ENCODE data around the gene SETDB2.

The SETDB2 gene

DNA sequence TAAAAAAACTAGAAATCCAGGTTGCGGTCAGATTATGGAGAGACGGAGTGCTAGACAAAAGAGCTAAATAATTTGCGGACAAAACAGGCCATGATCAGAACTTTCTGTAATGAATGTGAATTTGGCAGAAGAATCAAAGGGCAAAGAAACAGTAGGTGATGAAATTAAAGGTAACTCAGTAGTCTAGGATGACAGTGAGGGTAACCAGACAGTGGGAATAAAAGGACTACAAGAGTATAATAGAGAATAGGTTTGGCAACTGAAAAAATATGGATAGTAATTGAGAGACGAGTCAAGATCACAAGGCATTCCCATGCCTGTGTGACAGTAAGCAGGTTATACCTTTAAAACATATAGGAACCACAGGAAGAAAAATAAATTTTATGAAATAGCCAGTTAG, 36.1 kb upstream of the SETDB2 start:
- Histone ChIP-seq H3K9ac (ENCODE audit: low read depth in 1 of 2, low read length in 2 of 2) (no peak overlapping the region), H3K9me3 (ENCODE audit: control insufficient read depth in 2 of 2, low read length in 2 of 2) (no peaks in the 10 kb centered on the region), H3K4me1 (ENCODE audit: control insufficient read depth in 2 of 2, insufficient read depth in 2 of 2, low read length in 2 of 2) (no peaks in the 10 kb centered on the region), H3K36me3 (ENCODE audit: control insufficient read depth in 2 of 2, insufficient read depth in 2 of 2, low read length in 2 of 2) (no peaks in the 10 kb centered on the region), H3K27ac (ENCODE audit: low read depth in 2 of 2, low read length in 2 of 2) (no peak overlapping the region), H3K4me3 (ENCODE audit: low read length in 2 of 2) (no peak overlapping the region), H3K27me3 (ENCODE audit: control insufficient read depth in 2 of 2, insufficient read depth in 2 of 2, low read length in 2 of 2) (no peaks in the 10 kb centered on the region)

DNA sequence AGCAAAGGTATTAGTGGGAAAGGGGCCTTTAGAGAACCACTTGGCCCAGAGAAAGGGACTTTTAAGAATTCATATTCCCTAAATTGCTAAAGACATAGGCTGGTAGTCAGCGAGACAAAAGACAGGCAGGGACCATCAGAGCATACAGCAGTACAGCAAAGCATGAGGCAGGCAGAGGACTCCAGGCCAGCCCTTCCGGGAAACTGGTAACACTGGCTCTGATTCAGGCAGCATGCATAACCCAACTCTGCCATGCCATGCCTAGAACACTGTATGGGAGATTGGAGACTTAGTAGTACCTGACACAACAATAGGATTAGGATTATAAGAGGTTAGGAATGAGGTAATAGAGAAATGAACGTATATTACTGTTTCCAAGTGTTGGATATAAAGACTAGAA, 35.1 kb upstream of the SETDB2 start:
- Histone ChIP-seq H3K4me1 (ENCODE audit: control insufficient read depth in 2 of 2, insufficient read depth in 2 of 2, low read length in 2 of 2) (no peaks in the 10 kb centered on the region), H3K27me3 (ENCODE audit: control insufficient read depth in 2 of 2, insufficient read depth in 2 of 2, low read length in 2 of 2) (no peaks in the 10 kb centered on the region), H3K36me3 (ENCODE audit: control insufficient read depth in 2 of 2, insufficient read depth in 2 of 2, low read length in 2 of 2) (no peaks in the 10 kb centered on the region), H3K27ac (ENCODE audit: low read depth in 2 of 2, low read length in 2 of 2) (no peak overlapping the region), H3K9ac (ENCODE audit: low read depth in 1 of 2, low read length in 2 of 2) (no peak overlapping the region), H3K9me3 (ENCODE audit: control insufficient read depth in 2 of 2, low read length in 2 of 2) (no peaks in the 10 kb centered on the region), H3K4me3 (ENCODE audit: low read length in 2 of 2) (no peak overlapping the region)

DNA sequence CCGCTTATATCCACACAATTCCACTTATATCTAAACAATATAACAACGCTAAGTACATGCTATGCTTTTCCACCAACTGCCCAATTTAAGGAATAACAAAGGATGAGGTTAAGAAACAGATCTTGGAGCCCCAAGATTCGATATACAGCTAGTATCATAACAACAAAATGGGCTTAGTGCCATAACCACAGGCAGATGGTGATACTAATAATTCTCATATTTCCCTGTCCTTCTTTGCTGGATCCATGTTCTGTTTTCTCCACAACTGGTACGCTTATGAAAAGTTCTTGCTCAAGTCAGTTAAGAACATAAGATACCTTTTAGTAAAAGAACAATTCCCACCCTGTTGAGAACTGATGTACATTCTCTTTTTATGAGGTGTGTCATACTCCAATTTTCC, 34.1 kb upstream of the SETDB2 start:
- no peaks in the 10 kb centered on the region for H3K9me3 ChIP-seq (ENCODE audit: control insufficient read depth in 2 of 2, low read length in 2 of 2)
- H3K36me3 ChIP-seq (ENCODE audit: control insufficient read depth in 2 of 2, insufficient read depth in 2 of 2, low read length in 2 of 2) = no peaks in the 10 kb centered on the region
- no peaks in the 10 kb centered on the region for H3K27me3 ChIP-seq (ENCODE audit: control insufficient read depth in 2 of 2, insufficient read depth in 2 of 2, low read length in 2 of 2)
- no peak overlapping the region for H3K4me3 ChIP-seq (ENCODE audit: low read length in 2 of 2)
- no peaks in the 10 kb centered on the region for H3K4me1 ChIP-seq (ENCODE audit: control insufficient read depth in 2 of 2, insufficient read depth in 2 of 2, low read length in 2 of 2)
- no peak overlapping the region for H3K9ac ChIP-seq (ENCODE audit: low read depth in 1 of 2, low read length in 2 of 2)
- H3K27ac ChIP-seq (ENCODE audit: low read depth in 2 of 2, low read length in 2 of 2) = no peak overlapping the region

DNA sequence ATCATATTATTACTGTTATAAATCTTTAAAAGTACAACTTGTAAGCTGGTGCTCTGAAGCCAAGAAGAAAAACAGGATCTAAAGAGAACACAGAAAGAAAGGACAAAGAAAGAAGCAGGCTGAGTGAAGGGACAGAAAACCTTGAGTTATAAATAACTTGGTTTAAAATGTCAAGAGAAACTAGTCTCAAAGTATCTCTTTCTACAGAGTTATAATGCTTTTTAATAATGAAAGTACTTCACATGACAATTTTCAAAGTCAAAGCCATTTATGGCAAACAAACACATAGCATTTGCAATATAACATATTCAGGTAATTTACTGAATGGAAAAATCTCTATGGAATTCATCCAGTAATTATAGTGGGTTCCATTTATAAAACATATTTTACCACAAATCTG, 33.6 kb upstream of the SETDB2 start:
- Histone ChIP-seq H3K27ac (ENCODE audit: low read depth in 2 of 2, low read length in 2 of 2) (no peak overlapping the region), H3K9me3 (ENCODE audit: control insufficient read depth in 2 of 2, low read length in 2 of 2) (no peaks in the 10 kb centered on the region), H3K36me3 (ENCODE audit: control insufficient read depth in 2 of 2, insufficient read depth in 2 of 2, low read length in 2 of 2) (no peaks in the 10 kb centered on the region), H3K27me3 (ENCODE audit: control insufficient read depth in 2 of 2, insufficient read depth in 2 of 2, low read length in 2 of 2) (no peaks in the 10 kb centered on the region), H3K4me1 (ENCODE audit: control insufficient read depth in 2 of 2, insufficient read depth in 2 of 2, low read length in 2 of 2) (no peaks in the 10 kb centered on the region), H3K9ac (ENCODE audit: low read depth in 1 of 2, low read length in 2 of 2) (no peak overlapping the region), H3K4me3 (ENCODE audit: low read length in 2 of 2) (no peak overlapping the region)

DNA sequence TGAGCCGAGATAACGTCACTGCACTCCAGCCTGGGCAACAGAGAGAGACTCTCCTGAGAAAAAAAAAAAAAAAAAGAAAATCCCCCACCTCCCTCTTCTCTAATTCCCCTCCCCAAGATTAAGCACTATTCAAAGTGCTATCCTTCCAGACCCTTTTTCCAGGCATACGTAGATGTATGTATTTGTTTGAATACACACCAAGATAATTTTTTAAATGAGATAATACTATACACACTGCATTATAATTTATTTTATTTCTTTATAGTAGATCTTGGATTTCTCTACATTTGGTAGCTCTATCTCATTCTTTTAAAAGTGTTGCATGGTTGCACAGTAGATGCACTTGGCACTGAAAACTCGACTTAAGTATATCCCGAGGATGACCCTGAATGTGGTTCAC, 32.7 kb upstream of the SETDB2 start:
- Histone ChIP-seq H3K4me3 (ENCODE audit: low read length in 2 of 2) (no peak overlapping the region), H3K9ac (ENCODE audit: low read depth in 1 of 2, low read length in 2 of 2) (no peak overlapping the region), H3K36me3 (ENCODE audit: control insufficient read depth in 2 of 2, insufficient read depth in 2 of 2, low read length in 2 of 2) (no peaks in the 10 kb centered on the region), H3K27me3 (ENCODE audit: control insufficient read depth in 2 of 2, insufficient read depth in 2 of 2, low read length in 2 of 2) (no peaks in the 10 kb centered on the region), H3K9me3 (ENCODE audit: control insufficient read depth in 2 of 2, low read length in 2 of 2) (no peaks in the 10 kb centered on the region), H3K27ac (ENCODE audit: low read depth in 2 of 2, low read length in 2 of 2) (no peak overlapping the region), H3K4me1 (ENCODE audit: control insufficient read depth in 2 of 2, insufficient read depth in 2 of 2, low read length in 2 of 2) (no peaks in the 10 kb centered on the region)

DNA sequence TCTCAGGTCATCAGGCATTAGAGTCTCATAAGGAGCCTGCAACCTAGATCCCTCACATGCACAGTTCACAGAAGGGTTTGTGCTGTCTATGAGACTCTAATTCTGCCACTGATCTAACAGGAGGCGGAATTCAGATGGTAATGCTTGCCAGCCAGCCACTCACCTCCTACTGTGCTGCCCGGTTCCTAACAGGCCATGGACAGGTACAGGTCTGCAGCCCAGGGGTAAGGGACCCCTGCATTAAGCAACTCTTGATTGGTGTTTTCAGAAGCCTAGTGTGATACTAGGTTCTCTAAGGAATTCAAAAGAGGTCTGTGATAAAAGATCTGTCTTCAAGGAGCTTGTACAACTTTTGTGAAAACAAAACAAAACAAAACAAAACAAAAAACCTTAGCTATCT, 31.3 kb upstream of the SETDB2 start:
- no peak overlapping the region for H3K9ac ChIP-seq (ENCODE audit: low read depth in 1 of 2, low read length in 2 of 2)

DNA sequence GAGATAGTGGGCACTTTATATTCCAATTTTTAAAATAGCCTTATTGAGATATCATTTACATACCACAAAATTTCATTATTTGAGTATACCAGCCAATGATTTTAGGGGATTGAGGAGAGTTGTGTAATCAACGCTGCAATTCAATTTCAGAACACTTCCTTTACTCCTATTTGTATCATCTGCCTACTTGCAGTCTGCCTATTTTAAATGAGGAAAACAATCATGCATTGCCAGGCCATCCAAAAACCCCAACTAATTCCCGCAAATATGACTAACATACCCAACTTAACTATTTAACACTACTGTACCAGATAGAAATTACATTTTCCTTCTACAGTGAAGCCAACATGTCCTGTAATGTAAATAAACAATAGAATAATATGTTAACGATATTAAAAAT, 26.9 kb upstream of the SETDB2 start:
- no peaks in the 10 kb centered on the region for H3K36me3 ChIP-seq (ENCODE audit: control insufficient read depth in 2 of 2, insufficient read depth in 2 of 2, low read length in 2 of 2)
- H3K27ac ChIP-seq (ENCODE audit: low read depth in 2 of 2, low read length in 2 of 2) = no peak overlapping the region
- H3K9me3 ChIP-seq (ENCODE audit: control insufficient read depth in 2 of 2, low read length in 2 of 2) = no peaks in the 10 kb centered on the region
- no peaks in the 10 kb centered on the region for H3K27me3 ChIP-seq (ENCODE audit: control insufficient read depth in 2 of 2, insufficient read depth in 2 of 2, low read length in 2 of 2)
- no peak overlapping the region for H3K4me3 ChIP-seq (ENCODE audit: low read length in 2 of 2)
- no peaks in the 10 kb centered on the region for H3K4me1 ChIP-seq (ENCODE audit: control insufficient read depth in 2 of 2, insufficient read depth in 2 of 2, low read length in 2 of 2)
- no peak overlapping the region for H3K9ac ChIP-seq (ENCODE audit: low read depth in 1 of 2, low read length in 2 of 2)

More for the DNA sequence above, 31.3 kb upstream of the SETDB2 start:
- Histone ChIP-seq H3K4me3 (ENCODE audit: low read length in 2 of 2) (no peak overlapping the region), H3K9me3 (ENCODE audit: control insufficient read depth in 2 of 2, low read length in 2 of 2) (no peaks in the 10 kb centered on the region), H3K27me3 (ENCODE audit: control insufficient read depth in 2 of 2, insufficient read depth in 2 of 2, low read length in 2 of 2) (no peaks in the 10 kb centered on the region), H3K4me1 (ENCODE audit: control insufficient read depth in 2 of 2, insufficient read depth in 2 of 2, low read length in 2 of 2) (no peaks in the 10 kb centered on the region), H3K27ac (ENCODE audit: low read depth in 2 of 2, low read length in 2 of 2) (no peak overlapping the region), H3K36me3 (ENCODE audit: control insufficient read depth in 2 of 2, insufficient read depth in 2 of 2, low read length in 2 of 2) (no peaks in the 10 kb centered on the region)

DNA sequence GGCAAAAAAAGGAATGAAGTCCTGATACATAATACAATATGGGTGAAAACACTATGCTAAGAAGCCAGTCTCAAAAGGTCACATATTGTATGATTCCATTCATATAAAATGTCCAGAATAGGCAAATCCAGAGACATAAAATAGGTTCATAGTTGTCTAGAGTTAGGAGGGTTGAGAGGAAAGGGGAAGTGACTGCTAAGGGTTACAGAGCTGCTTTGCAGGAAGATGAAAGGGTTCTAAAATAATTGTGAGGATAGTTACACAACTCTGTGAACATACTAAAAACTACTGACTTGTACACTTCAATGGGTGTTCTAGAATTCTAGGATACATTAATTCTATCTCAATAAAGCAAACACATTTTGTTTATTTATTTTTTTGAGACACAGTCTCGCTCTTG, 25.9 kb upstream of the SETDB2 start:
- H3K9ac ChIP-seq (ENCODE audit: low read depth in 1 of 2, low read length in 2 of 2) = no peak overlapping the region
- no peak overlapping the region for H3K4me3 ChIP-seq (ENCODE audit: low read length in 2 of 2)
- no peaks in the 10 kb centered on the region for H3K4me1 ChIP-seq (ENCODE audit: control insufficient read depth in 2 of 2, insufficient read depth in 2 of 2, low read length in 2 of 2)
- H3K27ac ChIP-seq (ENCODE audit: low read depth in 2 of 2, low read length in 2 of 2) = no peak overlapping the region
- no peaks in the 10 kb centered on the region for H3K36me3 ChIP-seq (ENCODE audit: control insufficient read depth in 2 of 2, insufficient read depth in 2 of 2, low read length in 2 of 2)
- H3K9me3 ChIP-seq (ENCODE audit: control insufficient read depth in 2 of 2, low read length in 2 of 2) = no peaks in the 10 kb centered on the region
- H3K27me3 ChIP-seq (ENCODE audit: control insufficient read depth in 2 of 2, insufficient read depth in 2 of 2, low read length in 2 of 2) = no peaks in the 10 kb centered on the region

DNA sequence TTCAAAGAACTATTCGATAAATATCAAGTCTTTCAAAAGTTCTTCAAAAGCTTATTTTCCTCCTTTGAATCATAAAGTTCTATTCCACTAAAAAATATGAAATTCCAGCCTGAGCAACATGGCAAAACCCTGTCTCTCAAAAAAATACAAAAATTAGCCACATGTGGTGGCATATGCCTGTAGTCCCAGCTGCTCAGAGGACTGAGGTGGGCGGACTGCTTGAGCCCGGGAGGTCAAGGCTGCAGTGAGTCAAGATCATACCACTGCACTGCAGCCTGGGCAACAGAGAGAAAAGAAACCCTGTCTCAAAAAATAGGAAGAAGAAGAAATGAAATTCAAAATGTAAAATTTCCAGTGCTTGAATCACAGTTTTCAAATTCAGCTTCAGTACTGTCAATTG, 24.8 kb upstream of the SETDB2 start:
- no peaks in the 10 kb centered on the region for H3K4me1 ChIP-seq (ENCODE audit: control insufficient read depth in 2 of 2, insufficient read depth in 2 of 2, low read length in 2 of 2)
- H3K4me3 ChIP-seq (ENCODE audit: low read length in 2 of 2) = no peak overlapping the region

DNA sequence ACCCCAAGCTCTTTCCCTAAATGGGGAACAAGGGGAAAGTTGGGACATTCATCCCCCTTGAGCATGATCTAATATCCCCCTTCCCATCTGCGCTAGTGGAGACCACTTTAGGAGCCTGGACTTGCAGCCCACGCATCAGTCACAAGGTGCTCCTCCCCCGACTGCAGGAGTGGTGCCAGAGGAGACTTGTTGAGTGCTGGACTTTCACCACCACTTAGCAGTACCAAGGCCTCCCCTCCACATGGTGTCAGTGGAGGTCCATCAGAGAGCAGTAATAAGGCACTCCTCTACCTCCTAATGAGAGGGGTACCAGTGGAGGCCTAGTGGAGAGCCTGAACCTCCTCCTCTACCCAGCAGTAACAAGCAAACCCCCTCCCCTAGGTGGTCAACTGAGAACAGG, 22.7 kb upstream of the SETDB2 start:
- Histone ChIP-seq H3K9me3 (ENCODE audit: control insufficient read depth in 2 of 2, low read length in 2 of 2) (no peaks in the 10 kb centered on the region), H3K4me3 (ENCODE audit: low read length in 2 of 2) (no peak overlapping the region), H3K27ac (ENCODE audit: low read depth in 2 of 2, low read length in 2 of 2) (no peak overlapping the region), H3K4me1 (ENCODE audit: control insufficient read depth in 2 of 2, insufficient read depth in 2 of 2, low read length in 2 of 2) (no peaks in the 10 kb centered on the region), H3K9ac (ENCODE audit: low read depth in 1 of 2, low read length in 2 of 2) (no peak overlapping the region), H3K27me3 (ENCODE audit: control insufficient read depth in 2 of 2, insufficient read depth in 2 of 2, low read length in 2 of 2) (no peaks in the 10 kb centered on the region), H3K36me3 (ENCODE audit: control insufficient read depth in 2 of 2, insufficient read depth in 2 of 2, low read length in 2 of 2) (no peaks in the 10 kb centered on the region)

More for the DNA sequence above, 24.8 kb upstream of the SETDB2 start:
- no peak overlapping the region for H3K9ac ChIP-seq (ENCODE audit: low read depth in 1 of 2, low read length in 2 of 2)
- H3K36me3 ChIP-seq (ENCODE audit: control insufficient read depth in 2 of 2, insufficient read depth in 2 of 2, low read length in 2 of 2) = no peaks in the 10 kb centered on the region
- no peak overlapping the region for H3K27ac ChIP-seq (ENCODE audit: low read depth in 2 of 2, low read length in 2 of 2)
- H3K9me3 ChIP-seq (ENCODE audit: control insufficient read depth in 2 of 2, low read length in 2 of 2) = no peaks in the 10 kb centered on the region
- no peaks in the 10 kb centered on the region for H3K27me3 ChIP-seq (ENCODE audit: control insufficient read depth in 2 of 2, insufficient read depth in 2 of 2, low read length in 2 of 2)

DNA sequence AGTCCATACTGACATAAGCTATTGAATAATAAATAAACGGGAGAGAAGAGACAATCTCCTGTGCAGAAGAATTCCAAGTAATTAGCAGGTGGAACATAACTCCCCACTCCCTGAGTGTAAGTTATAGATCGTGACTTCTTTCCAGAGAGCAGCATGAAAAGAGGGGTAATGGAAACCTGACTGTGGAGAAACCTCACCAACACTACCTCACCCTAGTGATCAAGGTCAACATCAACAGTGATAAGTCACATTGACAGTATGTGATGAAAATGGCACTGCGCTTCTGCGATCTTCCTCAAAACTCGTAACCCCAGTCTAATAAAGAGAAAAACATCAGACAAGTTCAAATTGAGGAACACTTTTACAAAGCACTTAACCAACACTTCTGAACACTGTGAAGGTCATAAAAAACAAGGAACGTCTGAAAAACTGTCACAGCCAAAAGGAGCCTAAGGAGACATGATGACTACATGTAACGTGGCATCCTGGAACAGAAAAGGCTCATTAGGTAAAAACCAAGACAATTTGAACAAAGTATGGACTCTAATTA, 20.0 kb upstream of the SETDB2 start:
- Histone ChIP-seq H3K4me3 (ENCODE audit: low read length in 2 of 2) (no peak overlapping the region), H3K9ac (ENCODE audit: low read depth in 1 of 2, low read length in 2 of 2) (no peak overlapping the region), H3K27ac (ENCODE audit: low read depth in 2 of 2, low read length in 2 of 2) (no peak overlapping the region), H3K4me1 (ENCODE audit: control insufficient read depth in 2 of 2, insufficient read depth in 2 of 2, low read length in 2 of 2) (no peaks in the 10 kb centered on the region), H3K9me3 (ENCODE audit: control insufficient read depth in 2 of 2, low read length in 2 of 2) (no peaks in the 10 kb centered on the region), H3K36me3 (ENCODE audit: control insufficient read depth in 2 of 2, insufficient read depth in 2 of 2, low read length in 2 of 2) (no peaks in the 10 kb centered on the region), H3K27me3 (ENCODE audit: control insufficient read depth in 2 of 2, insufficient read depth in 2 of 2, low read length in 2 of 2) (no peaks in the 10 kb centered on the region)

Measured in mucosa of rectum (tissue), 2 donors.